Stimulated activated CD8-positive, alpha-beta memory T cell treated with anti-CD3 and anti-CD28 coated beads, Interleukin-4, amount 100 ng/mL, for 1 hour (primary cell): ENCODE measurements around the gene PRDX5.

Experiments
- DNase-seq, 2 donors: peaks; one replicate each; pipeline ENCODE4 v3.0.0-alpha.2; 2020; ENCODE audit warnings: low read depth in 2 of 2, low spot score in 1 of 2

PRDX5 gene

DNA sequence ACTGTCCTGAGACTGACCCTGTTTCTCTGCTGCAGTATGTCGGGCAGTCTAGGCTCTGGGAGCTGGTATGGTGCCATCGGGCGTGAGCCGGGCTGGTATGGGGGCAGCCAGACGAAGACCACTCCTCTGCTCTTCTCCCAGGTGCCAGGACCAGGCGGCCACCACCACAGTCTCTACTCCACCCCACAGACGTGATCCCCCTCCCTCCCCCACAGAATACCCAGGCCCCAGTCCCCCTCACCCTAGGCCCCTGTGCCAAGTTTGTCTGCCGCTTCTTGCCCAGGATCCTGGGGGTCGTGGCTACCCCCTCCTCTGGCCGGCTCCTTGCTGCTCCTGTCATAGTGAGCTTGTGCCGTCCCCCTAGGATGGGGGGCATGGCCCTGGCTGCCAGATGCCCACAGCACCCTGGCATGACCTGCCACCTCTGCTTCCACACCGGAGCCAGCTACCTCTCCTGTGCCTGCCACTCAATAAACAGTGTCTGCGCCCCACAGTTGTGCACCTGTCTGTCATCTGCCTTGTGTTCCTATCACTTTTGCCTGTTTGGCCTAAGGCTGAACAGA is 28.8 kb upstream of the PRDX5 start:
- DNase-seq = no peak

DNA sequence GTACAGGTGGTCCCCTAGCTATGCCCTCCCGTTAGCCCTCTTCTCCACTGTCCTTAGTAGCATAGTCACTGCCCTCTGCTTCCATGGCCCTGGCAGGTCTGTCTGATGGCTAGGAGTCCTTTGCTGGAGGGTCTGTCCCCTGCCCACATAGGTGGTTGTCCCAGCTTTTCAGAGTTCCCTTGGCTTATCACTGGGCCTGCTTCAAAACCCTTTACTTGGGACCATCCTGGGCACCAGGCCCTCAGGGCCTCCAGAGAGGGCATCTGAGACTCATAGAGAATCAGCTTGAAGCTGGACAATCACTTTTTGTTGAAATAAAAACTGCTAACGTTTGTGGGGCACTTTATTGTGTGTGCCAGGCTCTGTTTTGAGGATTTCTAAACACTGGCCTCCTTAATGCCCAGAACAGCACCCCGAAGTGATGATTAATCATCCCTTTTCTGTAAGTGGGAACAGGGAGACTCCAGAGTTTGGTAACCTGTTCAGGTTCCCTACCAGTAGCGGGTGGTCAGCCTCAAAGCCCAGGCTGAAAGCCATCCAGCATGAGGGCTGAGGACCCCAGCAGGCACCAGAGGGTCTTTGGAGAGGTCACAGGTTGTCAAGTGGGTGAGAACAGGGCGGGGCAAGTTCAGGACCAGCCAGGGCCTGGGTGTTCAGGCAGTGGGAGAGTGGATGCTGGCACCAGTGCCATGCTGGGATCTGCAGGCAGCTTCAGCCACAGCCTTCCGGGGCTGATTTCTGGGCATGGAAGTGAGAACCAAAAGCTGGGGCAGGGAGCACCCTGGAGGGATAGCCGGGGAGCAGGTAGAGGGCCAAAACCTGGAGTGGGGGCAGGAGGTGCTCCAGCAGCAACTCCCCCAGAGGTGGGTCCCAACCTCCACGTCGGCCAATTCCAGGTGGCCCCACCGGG is 27.3 kb upstream of the PRDX5 start:
- DNase-seq = no peak

- DNase-seq = no peak
Measured at GRCh38 chr11:64291262-64291751, 26.6 kb upstream of the PRDX5 start, which contains the start of gene KCNK4. Gene KCNK4 (plus strand): TSS chr11:64291302. CDS start chr11:64293019, 1,717 bp downstream.

GRCh38 chr11:64291752-64292459 is 26.0 kb upstream of the PRDX5 start:
- no peak for DNase-seq

- no peak for DNase-seq
Measured at GRCh38 chr11:64292460-64293254, 25.3 kb upstream of the PRDX5 start.

GRCh38 chr11:64294774-64295173 is 23.1 kb upstream of the PRDX5 start:
- no peak for DNase-seq

DNA sequence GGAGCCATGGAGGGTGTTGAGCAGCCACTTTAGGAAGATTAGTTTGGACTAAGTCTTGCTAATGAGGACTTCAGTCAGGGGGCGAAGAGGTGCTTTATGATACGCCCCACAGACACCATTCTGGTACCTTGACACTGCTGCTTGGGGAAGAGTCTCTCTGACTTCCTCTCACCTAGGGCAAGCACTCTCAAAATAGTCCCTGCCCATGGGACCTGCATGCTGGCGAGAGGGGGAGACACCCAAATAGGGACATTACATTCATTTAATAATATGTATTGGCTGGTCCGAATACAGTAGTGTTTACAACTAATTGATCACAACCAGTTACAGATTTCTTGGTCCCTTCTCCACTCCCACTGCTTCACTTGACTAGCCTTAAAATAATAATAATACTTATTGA is 22.2 kb upstream of the PRDX5 start:
- DNase-seq = no peak

DNA sequence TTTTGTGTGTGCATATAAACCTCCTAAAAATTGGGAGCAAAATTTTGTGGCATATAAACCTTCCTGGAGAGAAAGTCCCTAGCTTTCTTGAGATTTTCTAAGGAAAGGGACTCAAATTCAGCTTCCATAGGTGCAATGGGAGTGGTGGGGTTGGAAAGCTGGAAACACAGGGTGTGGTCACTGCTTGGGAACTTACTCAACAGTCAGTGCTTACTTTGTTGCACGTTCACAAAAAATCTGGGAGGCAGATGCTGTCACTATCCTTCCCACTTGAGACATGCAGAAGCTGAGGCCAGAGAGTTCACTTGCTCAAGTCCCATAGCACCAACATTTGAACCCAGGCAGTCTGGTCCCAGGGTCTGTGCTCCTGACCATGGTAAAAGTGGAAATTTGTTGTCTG is 21.7 kb upstream of the PRDX5 start:
- no peak for DNase-seq

DNA sequence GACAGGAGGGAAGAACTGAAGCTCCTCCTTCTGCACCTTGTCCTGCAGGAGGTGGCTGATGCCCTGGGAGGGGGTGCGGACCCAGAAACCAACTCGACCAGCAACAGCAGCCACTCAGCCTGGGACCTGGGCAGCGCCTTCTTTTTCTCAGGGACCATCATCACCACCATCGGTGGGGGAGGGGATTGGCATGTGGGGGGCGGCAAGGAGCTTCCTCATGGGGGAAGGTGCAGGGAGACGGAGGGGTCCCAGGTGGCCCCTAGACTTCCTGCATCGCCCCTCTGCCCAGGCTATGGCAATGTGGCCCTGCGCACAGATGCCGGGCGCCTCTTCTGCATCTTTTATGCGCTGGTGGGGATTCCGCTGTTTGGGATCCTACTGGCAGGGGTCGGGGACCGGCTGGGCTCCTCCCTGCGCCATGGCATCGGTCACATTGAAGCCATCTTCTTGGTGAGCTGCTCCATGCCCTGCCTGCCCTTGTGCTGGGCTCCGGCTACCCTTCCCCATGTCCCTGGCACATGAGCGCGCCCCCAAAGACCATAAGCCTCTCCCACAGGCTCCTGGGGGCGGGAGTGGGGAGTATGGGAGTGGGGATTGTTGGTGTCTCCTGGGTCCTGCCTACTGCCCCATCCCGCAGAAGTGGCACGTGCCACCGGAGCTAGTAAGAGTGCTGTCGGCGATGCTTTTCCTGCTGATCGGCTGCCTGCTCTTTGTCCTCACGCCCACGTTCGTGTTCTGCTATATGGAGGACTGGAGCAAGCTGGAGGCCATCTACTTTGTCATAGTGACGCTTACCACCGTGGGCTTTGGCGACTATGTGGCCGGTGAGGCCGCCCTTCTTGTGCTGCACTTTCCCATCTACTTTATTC is 20.9 kb upstream of the PRDX5 start:
- no peak for DNase-seq

DNA sequence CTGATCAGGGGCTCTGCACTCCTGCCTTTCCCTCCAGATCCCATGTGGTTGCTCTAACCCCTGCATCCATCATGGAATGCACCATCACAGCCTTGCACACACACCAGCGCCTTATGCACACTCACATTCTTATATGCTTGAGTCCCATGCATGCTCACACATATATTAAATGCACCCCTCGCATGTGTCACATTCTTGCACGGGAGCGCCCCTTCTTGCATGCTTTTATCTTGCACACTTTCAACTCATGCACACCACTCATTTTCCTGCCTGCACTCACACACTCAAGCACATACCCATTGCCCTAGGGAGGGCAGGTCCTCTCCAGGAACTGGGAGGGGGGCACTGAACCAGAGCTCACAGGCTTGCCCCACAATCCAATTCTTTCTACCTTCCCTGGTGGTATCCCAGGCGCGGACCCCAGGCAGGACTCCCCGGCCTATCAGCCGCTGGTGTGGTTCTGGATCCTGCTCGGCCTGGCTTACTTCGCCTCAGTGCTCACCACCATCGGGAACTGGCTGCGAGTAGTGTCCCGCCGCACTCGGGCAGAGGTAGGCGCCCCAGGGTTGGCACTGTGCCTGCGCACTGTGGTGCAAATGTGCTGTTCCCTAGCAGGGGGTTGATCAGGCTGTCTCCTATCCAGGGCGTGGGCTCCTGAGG is 20.1 kb upstream of the PRDX5 start:
- no peak for DNase-seq

DNA sequence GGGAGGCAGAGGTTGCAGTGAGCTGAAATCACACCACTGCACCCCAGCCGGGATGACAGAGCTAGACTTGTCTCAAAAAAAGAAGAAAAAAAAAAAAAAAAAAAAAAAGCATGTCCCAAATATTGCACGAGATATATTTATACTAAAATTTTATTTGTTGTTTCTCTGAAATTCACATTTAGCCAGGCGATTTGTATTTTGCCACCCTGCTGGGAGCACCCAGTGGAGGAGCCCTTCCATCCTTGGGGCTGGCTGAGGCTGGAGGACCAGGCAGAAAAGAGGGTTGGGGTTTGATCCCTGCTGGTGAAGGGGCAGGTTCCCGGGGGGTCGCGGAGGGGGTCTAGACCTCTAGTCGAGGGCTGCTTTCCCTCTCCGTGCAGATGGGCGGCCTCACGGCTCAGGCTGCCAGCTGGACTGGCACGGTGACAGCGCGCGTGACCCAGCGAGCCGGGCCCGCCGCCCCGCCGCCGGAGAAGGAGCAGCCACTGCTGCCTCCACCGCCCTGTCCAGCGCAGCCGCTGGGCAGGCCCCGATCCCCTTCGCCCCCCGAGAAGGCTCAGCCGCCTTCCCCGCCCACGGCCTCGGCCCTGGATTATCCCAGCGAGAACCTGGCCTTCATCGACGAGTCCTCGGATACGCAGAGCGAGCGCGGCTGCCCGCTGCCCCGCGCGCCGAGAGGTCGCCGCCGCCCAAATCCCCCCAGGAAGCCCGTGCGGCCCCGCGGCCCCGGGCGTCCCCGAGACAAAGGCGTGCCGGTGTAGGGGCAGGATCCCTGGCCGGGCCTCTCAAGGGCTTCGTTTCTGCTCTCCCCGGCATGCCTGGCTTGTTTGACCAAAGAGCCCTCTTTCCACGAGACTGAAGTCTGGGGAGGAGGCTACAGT is 18.7 kb upstream of the PRDX5 start:
- DNase-seq = no peak

GRCh38 chr11:64299847-64300648 is 17.9 kb upstream of the PRDX5 start, which contains the start of gene CATSPERZ:
Gene CATSPERZ (plus strand): TSS chr11:64300358. CDS start chr11:64300411, 53 bp downstream.
- DNase-seq = no peak

DNA sequence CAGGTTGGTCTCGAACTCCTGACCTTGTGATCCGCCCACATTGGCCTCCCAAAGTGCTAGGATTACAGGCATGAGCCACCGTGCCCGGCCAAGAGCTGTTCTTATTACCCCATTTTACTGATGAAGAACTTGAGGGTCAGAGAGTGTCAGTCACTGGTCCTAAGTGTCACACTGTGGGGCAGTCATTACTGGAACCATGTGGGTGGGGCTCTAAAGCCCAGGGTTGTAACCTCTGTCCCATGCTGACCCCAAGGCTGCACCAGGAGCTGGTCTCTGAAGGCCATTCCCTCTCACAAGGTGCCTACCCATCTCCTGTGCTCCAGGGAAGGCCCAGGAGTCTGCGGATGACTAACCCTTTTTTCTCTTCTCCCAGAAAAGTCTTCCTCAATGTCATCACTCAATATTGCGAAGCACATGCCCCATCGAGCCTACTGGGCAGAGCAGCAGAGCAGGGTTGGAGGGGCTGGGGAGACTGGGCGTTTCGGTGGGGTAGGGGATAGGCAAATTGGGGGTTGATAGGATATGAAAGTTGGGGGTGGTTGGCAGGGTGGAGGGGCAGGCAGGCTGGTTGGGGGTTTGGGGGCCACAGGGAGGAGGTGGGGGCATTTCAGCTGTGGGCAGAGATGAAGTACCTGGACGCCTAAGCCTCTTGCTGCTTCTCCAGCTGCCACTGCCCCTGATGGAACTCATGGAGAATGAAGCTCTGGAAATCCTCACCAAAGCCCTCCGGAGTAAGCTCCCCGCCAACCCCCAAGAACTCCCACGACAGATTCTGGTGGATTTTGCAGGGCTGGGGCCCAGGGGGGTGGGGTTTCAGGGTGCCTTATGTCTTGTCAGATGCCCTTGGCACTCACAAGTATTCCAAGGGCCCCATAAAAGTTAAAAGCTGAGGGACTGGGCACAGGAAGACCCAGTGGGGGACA is 14.6 kb upstream of the PRDX5 start:
- no peak for DNase-seq

- DNase-seq = no peak
Measured at GRCh38 chr11:64304032-64304315, 13.9 kb upstream of the PRDX5 start.

DNA sequence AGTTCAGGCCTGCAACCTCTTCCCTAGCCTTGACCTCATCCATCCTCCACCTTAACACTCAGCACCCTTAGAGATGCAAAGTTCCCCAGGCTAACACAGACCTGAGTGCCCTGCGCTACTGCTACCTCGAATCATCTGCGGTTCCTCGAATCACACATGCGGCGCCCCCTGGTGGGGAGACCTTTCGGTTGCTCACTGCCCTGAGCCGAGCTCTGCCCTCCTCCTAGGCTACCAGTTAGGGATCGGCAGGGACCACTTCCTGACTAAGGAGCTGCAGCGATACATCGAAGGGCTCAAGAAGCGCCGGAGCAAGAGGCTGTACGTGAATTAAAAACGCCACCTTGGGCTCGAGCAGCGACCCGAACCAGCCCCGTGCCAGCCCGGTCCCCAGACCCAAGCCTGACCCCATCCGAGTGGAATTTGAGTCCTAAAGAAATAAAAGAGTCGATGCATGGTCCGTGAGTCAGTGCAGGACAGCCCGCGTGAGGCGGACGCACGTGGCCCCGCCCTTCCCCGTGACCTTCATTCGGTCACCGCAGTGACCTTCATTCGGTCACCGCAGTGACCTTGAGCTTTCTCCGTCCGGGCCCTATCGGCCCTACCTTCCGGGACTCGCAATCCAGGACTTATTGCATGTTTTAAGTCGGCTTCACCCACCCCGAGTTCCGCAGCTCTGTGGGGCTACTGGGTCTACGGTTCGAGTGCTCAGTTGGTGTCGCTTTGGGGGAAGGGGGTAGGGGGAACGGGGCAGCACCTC is 13.4 kb upstream of the PRDX5 start:
- DNase-seq = peak; percentile 88 to 94

GRCh38 chr11:64305075-64305690 is 12.7 kb upstream of the PRDX5 start, which contains the start of gene ESRRA:
Gene ESRRA (plus strand): TSS chr11:64305524. CDS start chr11:64307180, 1,656 bp downstream.
- DNase-seq = peak; percentile 98 to 100
